Astrocyte of the cerebellum (primary cell): ENCODE measurements around the gene LENEP.

Source experiments
- DNase-seq: peaks from one replicate; pipeline ENCODE4 v3.0.0-alpha.2; 2011; ENCODE audit warnings: low read depth
- H3K4me3 ChIP-seq: 2 replicates; pipeline ENCODE4 v1.5.1; 2011; ENCODE audit warnings: mild to moderate bottlenecking, low read depth, low read length, moderate library complexity
- in situ Hi-C: cut with HindIII; loops from 2 replicates; pipeline ENCODE4 v1.10.0; 2017; ENCODE audit warnings: low sequenced_read_pairs
- TF ChIP-seq, protein P1 (sequence below): IDR thresholded peaks from 2 replicates; pipeline ENCODE4 v1.5.1; 2012; ENCODE audit warnings: low read length, low read depth, moderate library complexity, mild to moderate bottlenecking; ENCODE audit errors: missing control alignments

The LENEP gene

DNA sequence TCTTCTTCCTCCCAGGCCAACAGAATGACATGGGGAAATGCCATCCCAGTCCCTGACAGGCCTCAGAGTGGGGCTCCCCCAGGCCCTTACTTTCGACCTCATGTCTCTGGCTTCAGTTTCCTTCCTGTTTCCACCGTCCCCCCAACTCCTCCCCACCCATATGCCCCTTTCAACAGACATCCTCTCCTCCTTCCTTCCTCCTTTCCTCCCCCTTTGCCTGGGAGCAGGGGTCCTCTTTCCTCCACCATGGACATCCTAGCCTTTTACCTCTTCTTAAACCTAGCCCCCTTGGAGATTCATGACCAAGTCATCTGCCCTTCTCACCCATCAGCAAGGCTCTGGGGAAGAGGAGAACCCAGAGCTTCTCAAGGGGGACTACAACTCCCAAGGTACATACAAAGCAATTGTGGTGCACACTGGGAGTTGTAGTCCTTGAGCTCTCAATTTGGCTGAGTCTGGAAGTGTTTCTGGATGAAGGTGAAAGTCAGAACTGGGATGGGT lies 13.3 kb downstream of the LENEP start:
- no peak for DNase-seq
- H3K4me3 ChIP-seq, result no peak overlapping the region
- TF ChIP-seq, protein P1, sequence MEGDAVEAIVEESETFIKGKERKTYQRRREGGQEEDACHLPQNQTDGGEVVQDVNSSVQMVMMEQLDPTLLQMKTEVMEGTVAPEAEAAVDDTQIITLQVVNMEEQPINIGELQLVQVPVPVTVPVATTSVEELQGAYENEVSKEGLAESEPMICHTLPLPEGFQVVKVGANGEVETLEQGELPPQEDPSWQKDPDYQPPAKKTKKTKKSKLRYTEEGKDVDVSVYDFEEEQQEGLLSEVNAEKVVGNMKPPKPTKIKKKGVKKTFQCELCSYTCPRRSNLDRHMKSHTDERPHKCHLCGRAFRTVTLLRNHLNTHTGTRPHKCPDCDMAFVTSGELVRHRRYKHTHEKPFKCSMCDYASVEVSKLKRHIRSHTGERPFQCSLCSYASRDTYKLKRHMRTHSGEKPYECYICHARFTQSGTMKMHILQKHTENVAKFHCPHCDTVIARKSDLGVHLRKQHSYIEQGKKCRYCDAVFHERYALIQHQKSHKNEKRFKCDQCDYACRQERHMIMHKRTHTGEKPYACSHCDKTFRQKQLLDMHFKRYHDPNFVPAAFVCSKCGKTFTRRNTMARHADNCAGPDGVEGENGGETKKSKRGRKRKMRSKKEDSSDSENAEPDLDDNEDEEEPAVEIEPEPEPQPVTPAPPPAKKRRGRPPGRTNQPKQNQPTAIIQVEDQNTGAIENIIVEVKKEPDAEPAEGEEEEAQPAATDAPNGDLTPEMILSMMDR, result no peak
- in situ Hi-C loops, result no loop called here

DNA sequence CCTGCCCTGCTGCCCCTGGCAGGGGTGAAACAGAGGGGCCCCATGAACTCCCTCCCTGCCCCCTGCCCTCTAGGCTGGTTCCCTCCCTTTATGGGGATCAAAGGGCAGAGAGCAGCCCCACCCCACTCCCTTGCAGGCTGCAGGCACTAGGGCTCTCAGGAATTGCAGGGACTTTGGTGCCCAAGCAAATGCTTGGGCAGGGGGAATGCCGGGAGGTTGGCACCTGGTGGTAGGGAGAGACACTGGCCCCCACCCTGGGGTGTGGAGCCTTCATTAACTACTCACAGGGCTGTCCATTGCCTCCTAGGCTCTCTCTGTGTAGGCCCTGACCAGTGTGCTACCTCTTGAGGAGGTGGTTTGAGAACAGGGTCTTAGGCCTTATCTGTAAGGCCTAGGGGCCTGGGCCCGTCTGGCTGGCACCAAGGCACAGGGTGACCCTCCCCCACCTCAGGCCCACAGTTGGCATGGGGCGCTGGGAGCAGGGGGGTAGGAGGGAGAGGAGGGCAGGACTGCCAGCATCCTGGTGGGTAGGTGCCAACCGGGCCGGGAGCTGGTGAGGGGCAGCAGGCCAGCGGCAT lies 14.0 kb downstream of the LENEP start:
- H3K4me3 ChIP-seq, result no peak overlapping the region
- in situ Hi-C loops, result no loop called here
- TF ChIP-seq, protein P1, result no peak
- no peak for DNase-seq

DNA sequence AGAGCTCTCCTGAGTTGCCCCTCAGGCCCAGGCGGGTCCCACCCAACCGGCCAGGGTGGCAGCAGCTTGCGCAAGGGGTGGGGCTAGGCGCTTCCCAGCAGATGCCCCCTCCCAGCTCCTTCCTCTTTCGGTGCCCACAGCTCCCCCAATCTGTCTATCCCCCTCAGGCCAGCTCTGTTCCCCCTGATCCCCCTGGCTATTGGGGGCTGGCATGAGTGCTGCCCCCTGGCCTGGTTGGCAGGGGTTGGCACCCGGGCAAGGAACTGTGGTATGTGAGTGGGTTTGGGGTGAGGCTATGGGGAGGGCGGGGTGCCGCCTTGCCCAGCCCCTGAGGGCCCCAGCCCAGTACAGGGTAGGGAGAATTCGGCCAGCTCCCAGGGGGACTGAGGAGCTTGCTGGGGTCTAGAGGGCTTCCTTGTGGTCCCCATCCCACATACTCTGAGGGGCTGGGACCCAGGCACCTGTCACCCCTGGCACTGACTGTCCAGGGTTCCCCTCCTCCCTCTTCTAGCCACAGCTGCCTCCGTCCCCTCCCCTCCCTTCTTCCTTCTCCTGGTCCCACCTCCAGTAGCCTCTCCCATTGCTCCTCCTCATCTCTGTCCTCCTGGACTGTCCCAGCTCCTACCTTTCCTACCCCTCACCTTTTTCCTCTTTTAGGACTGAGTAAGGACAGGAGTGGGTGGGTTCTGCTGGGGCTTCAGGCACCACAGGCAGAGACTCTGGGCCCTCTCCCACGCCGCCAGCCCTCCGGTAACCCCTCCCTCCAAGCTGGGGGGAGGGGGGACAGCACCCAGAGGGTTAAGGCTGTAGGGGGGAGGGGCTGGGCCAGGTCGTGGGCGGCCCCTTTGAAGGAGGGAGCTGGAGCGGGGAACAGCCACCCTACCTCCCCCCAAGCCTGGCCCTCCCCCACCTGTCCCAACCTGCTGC lies 14.9 kb downstream of the LENEP start:
- no peak for DNase-seq
- no peak overlapping the region for H3K4me3 ChIP-seq
- TF ChIP-seq, protein P1, result no peak
- in situ Hi-C loops, result no loop called here

DNA sequence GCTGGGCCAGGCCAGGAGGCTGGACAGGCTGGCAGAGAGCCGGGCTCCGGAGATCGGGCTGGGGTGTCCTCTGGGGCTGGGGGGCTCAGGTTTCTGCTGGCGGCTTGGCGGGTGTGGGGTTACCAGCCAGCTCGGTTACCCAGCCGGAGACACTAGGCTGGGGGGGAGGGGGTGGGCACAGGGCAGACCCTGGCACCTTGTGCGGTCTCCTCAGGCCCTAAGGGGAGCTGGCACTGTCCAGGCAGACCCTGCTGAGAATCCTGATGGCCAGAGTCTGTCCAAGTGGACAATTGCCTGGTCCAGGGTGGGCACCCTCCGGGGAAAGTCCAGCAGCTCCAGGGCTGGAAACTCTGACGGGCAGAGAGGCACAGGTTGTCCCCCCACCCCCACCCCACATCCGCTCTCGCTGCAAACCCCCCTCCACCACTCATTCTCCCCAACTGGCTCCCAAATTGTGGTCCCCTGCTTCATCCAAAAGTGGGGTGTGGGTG lies 15.9 kb downstream of the LENEP start:
- H3K4me3 ChIP-seq, result no peak overlapping the region

DNA sequence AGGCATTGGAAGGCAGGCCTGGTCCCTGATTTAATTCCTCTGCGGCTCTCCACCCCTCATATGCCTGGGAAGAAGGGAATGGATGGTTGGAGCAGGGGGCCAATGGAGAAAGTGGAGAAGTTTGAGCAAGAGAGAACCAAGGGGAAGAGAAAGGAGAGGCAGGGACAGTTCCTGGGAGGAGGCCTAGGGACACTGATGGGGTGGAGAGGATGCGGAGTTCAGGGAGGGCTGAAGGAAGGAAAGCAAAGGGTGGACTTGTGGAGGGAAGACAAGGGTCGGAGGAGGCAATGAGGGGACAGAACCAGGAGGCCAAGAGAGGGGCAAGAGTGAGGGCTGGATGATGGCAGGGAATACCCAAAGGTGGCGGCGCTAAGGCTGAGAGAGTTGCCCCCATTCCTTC lies 16.4 kb downstream of the LENEP start:
- TF ChIP-seq, protein P1, result no peak
- no peak overlapping the region for H3K4me3 ChIP-seq
- in situ Hi-C loops, result loop anchor here (5.0 kb wide), 2 partner anchors 52 to 53 kb away; partner anchors contain the start of genes EFNA4 and PBXIP1
- DNase-seq, result no peak

More for the DNA sequence above, 15.9 kb downstream of the LENEP start:
- DNase-seq, result no peak
- in situ Hi-C loops, result no loop called here
- TF ChIP-seq, protein P1, result no peak

DNA sequence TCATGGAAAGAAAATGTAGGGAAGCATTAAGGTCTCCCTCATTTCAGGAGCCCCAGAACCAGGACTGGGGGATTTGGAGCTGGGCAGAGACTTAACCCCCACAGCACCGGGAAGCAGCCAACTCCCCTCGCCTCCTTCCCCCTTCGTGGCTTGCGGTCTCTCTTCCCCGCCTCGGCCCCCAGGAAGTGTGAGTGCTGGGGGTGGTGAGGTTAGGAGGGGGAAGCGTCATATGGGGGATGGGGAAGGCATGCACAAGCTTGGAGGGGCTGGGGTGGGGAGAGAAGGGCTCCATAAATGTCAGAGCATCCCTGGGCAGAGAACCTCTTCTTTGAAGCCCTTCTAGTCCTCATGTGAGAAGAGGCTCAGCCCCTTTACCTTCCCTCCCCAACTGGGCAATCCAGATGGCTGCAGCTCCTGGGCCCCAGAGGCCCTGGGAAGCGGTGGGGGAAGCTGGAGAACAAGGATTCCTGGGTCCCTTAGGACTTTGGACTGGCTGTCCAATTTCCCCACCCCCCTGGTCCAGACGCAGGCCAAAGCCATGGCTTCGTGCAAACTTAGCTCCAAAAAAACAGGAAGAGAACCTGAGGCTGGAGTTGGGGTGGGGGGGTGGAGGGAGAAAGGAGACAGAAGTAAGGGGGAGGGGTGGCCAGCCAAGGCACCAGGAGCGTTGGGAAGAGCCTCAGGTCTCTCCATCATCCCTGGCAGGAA lies 17.0 kb downstream of the LENEP start:
- no peak for DNase-seq
- no peak overlapping the region for H3K4me3 ChIP-seq
- in situ Hi-C loops, result loop anchor here (5.0 kb wide), 2 partner anchors 52 to 53 kb away; partner anchors contain the start of genes EFNA4 and PBXIP1
- TF ChIP-seq, protein P1, result no peak
